ENCODE measurements around the gene GMFB.
"Not testable (repeated sequence)": the region's sequence is repeated elsewhere in the genome, so short reads cannot be mapped to it uniquely, and the experiment has no call there.

The GMFB gene

GRCh38 chr14:54490445-54491175, 1.8 kb upstream of the GMFB start:
- DNase-seq: no peak

- no peak for DNase-seq
These were observed 1.1 kb upstream of the GMFB start for GRCh38 chr14:54489731-54490444.

GRCh38 chr14:54489318-54489683, 521 bp upstream of the GMFB start:
- no peak for DNase-seq

- DNase-seq: no peak
These were observed 498 bp downstream of the GMFB start for GRCh38 chr14:54488318-54488645.

GRCh38 chr14:54487771-54488170, 1.0 kb downstream of the GMFB start:
- DNase-seq: peak; percentile 26

GRCh38 chr14:54486685-54487084, 2.1 kb downstream of the GMFB start:
- no peak for DNase-seq

GRCh38 chr14:54483846-54484245, 4.9 kb downstream of the GMFB start:
- no peak for DNase-seq

- no peak for DNase-seq
These were observed 5.6 kb downstream of the GMFB start for GRCh38 chr14:54483073-54483745.

- no peak for DNase-seq
These were observed 7.1 kb downstream of the GMFB start for GRCh38 chr14:54481695-54482094.

- no peak for DNase-seq
These were observed 7.8 kb downstream of the GMFB start for GRCh38 chr14:54480830-54481562.

GRCh38 chr14:54478636-54479215, 10.1 kb downstream of the GMFB start:
- DNase-seq: no peak

- no peak for DNase-seq
These were observed 12.9 kb downstream of the GMFB start for GRCh38 chr14:54475911-54476310.

GRCh38 chr14:54475187-54475899, 13.4 kb downstream of the GMFB start:
- no peak for DNase-seq

- no peak for DNase-seq
These were observed 14.5 kb downstream of the GMFB start for GRCh38 chr14:54474232-54474793.

- no peak for DNase-seq
These were observed 16.5 kb downstream of the GMFB start for GRCh38 chr14:54472315-54472714.

- no peak for DNase-seq
These were observed 17.1 kb downstream of the GMFB start for GRCh38 chr14:54471641-54472040.

GRCh38 chr14:54470701-54471100, 18.1 kb downstream of the GMFB start:
- no peak for DNase-seq

GRCh38 chr14:54467280-54467679, 21.5 kb downstream of the GMFB start:
- no peak for DNase-seq

GRCh38 chr14:54465654-54466053, 23.1 kb downstream of the GMFB start:
- DNase-seq: peak; percentile 11

- no peak for DNase-seq
These were observed 26.7 kb downstream of the GMFB start for GRCh38 chr14:54462048-54462447.

- DNase-seq: no peak
These were observed 29.7 kb downstream of the GMFB start for GRCh38 chr14:54459106-54459505.

GRCh38 chr14:54458536-54458935, 30.2 kb downstream of the GMFB start:
- DNase-seq: not testable (repeated sequence)
